Uterus (tissue), 2 donors: ENCODE data around the gene HOXB2.

Source experiments
- CTCF ChIP-seq, 4 experiments: fragments of 200-600 bp in 2 of 4; fragments of 450-650 bp in 2 of 4; sonication (generic) in 2 of 4; IDR thresholded peaks; one replicate each; pipeline ENCODE4 v1.5.1; 2016 to 2019; ENCODE audit warnings: antibody characterized with exemption in 4 of 4, mild to moderate bottlenecking in 2 of 4, moderate library complexity in 1 of 4
- POLR2A ChIP-seq, 2 donors: fragments of 450-650 bp; IDR thresholded peaks; one replicate each; pipeline ENCODE4 v1.6.1; 2016; ENCODE audit warnings: antibody characterized with exemption in 2 of 2, mild to moderate bottlenecking in 1 of 2, moderate library complexity in 1 of 2

- TF ChIP-seq CTCF (IDR thresholded peaks at IDR 0.05) = no peak
- TF ChIP-seq POLR2A (IDR thresholded peaks at IDR 0.05) = no peak
These were observed 45.7 kb downstream of the HOXB2 start for GRCh38 chr17:48499248-48499647.
